IMR-90 (cell line): ENCODE measurements around the gene NCKAP5. TPM values are rescaled to one million over a fixed set of nuclear protein-coding genes. Genes with fewer than 3 reads are reported as not detected.

ENCODE experiments used
- microRNA-seq, 2 experiments: library from miRNA; stranded (forward) in 1 of 2; unstranded in 1 of 2; fragments of 10-50 nt in 1 of 2; fragments of <30 nt in 1 of 2; gene quantifications in 1 of 2; microRNA quantifications in 1 of 2; one replicate each; pipeline versions ENCODE3 to v1.1.0; 2013 to 2020; ENCODE audit not compliant: insufficient read depth in 1 of 2, insufficient read length in 1 of 2, unreplicated experiment in 1 of 2
- polyA plus RNA-seq, 3 experiments: library from polyadenylated mRNA; depleted of rRNA; stranded (reverse); fragments of >200 nt; gene quantifications; 2 replicates each; pipeline ENCODE4 v1.2.3, GENCODE V29; 2012; ENCODE audit warnings: low replicate concordance in 1 of 3
- small RNA-seq, 5 experiments: library from RNA; depleted of rRNA; stranded (forward); fragments of <200 nt; gene quantifications; one replicate each; pipeline ENCODE3, GENCODE V24; 2012
- total RNA-seq: library from RNA; depleted of rRNA; stranded (reverse); fragments of >200 nt; gene quantifications from 2 replicates; pipeline ENCODE4 v1.2.3, GENCODE V29; 2012

The NCKAP5 gene
- total and polyA plus RNA-seq, 2 of the 4 experiments (the other 2 are of a cell fraction): 2.7 to 3.9 TPM

Small RNAs within 50 kb of the gene (microRNA-seq; reads per million reads assigned to microRNA genes)
- gene AC016909.1 (ENCODE audit: insufficient read depth, insufficient read length) (not detected), gene RN7SKP154 (ENCODE audit: insufficient read depth, insufficient read length) (not detected), gene RNU6-579P (ENCODE audit: insufficient read depth, insufficient read length) (not detected)

Small RNAs within 50 kb of the gene (small RNA-seq; reads per million reads assigned to genes)
- 0 reads per million in 5 experiments for gene AC016909.1
- gene RN7SKP154: 0 reads per million in 5 experiments
- 0 reads per million in 5 experiments for gene RNU6-579P
